ENCODE results near the gene PIP5K1B. TPM values are rescaled to one million over a fixed set of nuclear protein-coding genes. Genes with fewer than 3 reads are reported as not detected.

The PIP5K1B gene
- total and polyA plus RNA-seq, 10 of the 15 experiments (the other 5 are each of a cell fraction or from before 2014, with no cell fraction given): 6.8 to 16.3 (median 10.6) TPM

DNA sequence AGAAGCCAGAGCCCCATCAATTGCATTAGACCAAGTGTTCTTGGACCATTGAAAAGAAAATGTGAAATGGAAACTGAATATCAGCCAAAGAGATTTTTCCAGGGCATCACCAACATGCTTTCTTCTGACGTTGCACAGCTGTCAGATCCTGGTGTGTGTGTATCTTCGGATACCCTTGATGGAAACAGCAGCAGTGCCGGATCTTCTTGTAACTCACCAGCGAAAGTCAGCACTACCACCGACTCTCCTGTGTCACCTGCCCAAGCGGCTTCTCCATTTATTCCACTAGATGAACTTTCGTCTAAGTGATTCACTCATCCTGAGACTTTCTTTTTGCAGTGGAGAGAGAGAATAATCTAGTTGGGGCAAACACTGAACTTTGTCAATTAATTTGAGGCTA lies 75.7 kb downstream of the PIP5K1B start:
- CTCF ChIA-PET: interaction anchor here (0.8 to 1.0 kb wide), 2 partner anchors 22 to 75 kb away, joined by 3 read pairs; partner anchors contain the start of gene PIP5K1B
- RAD21 ChIA-PET (ENCODE audit: unreplicated experiment): interaction anchor here (1.2 kb wide), 1 partner anchor 31 kb away, joined by 3 read pairs; no protein-coding TSS in a partner anchor
- TF ChIP-seq FOXK2 (IDR thresholded peaks at IDR 0.05) (no peak), FOS (IDR thresholded peaks at IDR 0.05; ENCODE audit: borderline replicate concordance, extremely low read depth, insufficient read length) (no peak), HDAC6 (IDR thresholded peaks at IDR 0.05; ENCODE audit: unreplicated experiment) (no peak), JUNB (IDR thresholded peaks at IDR 0.05) (no peak), MTA3 (IDR thresholded peaks at IDR 0.05; ENCODE audit: borderline replicate concordance, low read length) (no peak), ZSCAN29 (IDR thresholded peaks at IDR 0.05) (no peak), PAX8 (IDR thresholded peaks at IDR 0.05) (no peak)
- TF ChIP-seq, protein P1, sequence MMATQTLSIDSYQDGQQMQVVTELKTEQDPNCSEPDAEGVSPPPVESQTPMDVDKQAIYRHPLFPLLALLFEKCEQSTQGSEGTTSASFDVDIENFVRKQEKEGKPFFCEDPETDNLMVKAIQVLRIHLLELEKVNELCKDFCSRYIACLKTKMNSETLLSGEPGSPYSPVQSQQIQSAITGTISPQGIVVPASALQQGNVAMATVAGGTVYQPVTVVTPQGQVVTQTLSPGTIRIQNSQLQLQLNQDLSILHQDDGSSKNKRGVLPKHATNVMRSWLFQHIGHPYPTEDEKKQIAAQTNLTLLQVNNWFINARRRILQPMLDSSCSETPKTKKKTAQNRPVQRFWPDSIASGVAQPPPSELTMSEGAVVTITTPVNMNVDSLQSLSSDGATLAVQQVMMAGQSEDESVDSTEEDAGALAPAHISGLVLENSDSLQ (IDR thresholded peaks at IDR 0.05): no peak
- TF ChIP-seq, protein P2, sequence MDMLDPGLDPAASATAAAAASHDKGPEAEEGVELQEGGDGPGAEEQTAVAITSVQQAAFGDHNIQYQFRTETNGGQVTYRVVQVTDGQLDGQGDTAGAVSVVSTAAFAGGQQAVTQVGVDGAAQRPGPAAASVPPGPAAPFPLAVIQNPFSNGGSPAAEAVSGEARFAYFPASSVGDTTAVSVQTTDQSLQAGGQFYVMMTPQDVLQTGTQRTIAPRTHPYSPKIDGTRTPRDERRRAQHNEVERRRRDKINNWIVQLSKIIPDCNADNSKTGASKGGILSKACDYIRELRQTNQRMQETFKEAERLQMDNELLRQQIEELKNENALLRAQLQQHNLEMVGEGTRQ (IDR thresholded peaks at IDR 0.05; ENCODE audit: borderline replicate concordance, low read depth, low read length): no peak
- POLR2A ChIA-PET: interaction anchor here (0.5 kb wide), 1 partner anchor 115 kb away, joined by 4 read pairs; no protein-coding TSS in a partner anchor
- H3K27ac ChIP-seq (ENCODE audit: control insufficient read depth, insufficient read depth): peak overlapping the region; percentile 92
- H3K79me2 ChIP-seq (ENCODE audit: control insufficient read depth, insufficient read depth, low read length): peaks cover 32% of the 10 kb centered on the region
- TSS peak; percentile 65 for BruUV-seq (replicated peaks)
- H3K4me1 ChIP-seq (ENCODE audit: control insufficient read depth, insufficient read depth, low read length): peaks cover 2% of the 10 kb centered on the region; the same call in 1 of the 2 replicates
- no peaks in the 10 kb centered on the region for H3K27me3 ChIP-seq (replicated peaks in 1 of 2; ENCODE audit: control insufficient read depth in 2 of 2, insufficient read depth in 2 of 2, low read length in 1 of 2)
- peak overlapping the region; percentile 83 for H3K4me3 ChIP-seq
- SMC1A ChIA-PET (ENCODE audit: uncharacterized antibody, unreplicated experiment): interaction anchor here (1.2 to 1.7 kb wide), 3 partner anchors 136 to 171 kb away, joined by 4 to 5 read pairs (median 4); no protein-coding TSS in a partner anchor
- no peaks in the 10 kb centered on the region for H3K9me3 ChIP-seq (replicated peaks; ENCODE audit: control insufficient read depth, insufficient read depth, low read length)
- in situ Hi-C loops (cut with MboI): loop anchor here (5.0 kb wide), 1 partner anchor 222 kb away; no protein-coding TSS in a partner anchor
- no peaks in the 10 kb centered on the region for H4K20me1 ChIP-seq (ENCODE audit: control insufficient read depth, insufficient read depth)
- ATAC-seq (0 out of 3 replicates have a peak, but pooled peaks have one; percentile 7), DNase-seq (ENCODE audit: low read depth, low spot score) (no peak), FAIRE-seq (no peak)
- no peaks in the 10 kb centered on the region for H3K36me3 ChIP-seq (ENCODE audit: control insufficient read depth in 2 of 2, insufficient read depth in 2 of 2, low read length in 1 of 2)
- peak overlapping the region; percentile 95 for H3K4me2 ChIP-seq (ENCODE audit: control insufficient read depth, insufficient read depth)
- peak overlapping the region; percentile 96; the same call in 1 of the 2 replicates for H2AFZ ChIP-seq (ENCODE audit: control insufficient read depth, low read depth, low read length)
- 3% methylated on average over 7 of the region's 7 CpGs for WGBS (ENCODE audit: insufficient coverage, insufficient replicate concordance, low lambda C conversion rate, missing lambda C conversion rate)
- H3K9ac ChIP-seq (ENCODE audit: control insufficient read depth, insufficient read depth, low read length): peak overlapping the region; percentile 93
- intact Hi-C loops (cut with micrococcal nuclease; ENCODE audit: unreplicated experiment): loop anchor here (2.0 to 5.0 kb wide), 3 partner anchors 22 to 218 kb away; no protein-coding TSS in a partner anchor
